ENCODE results near the gene C17orf114.
"Not testable (repeated sequence)": the region's sequence is repeated elsewhere in the genome, so short reads cannot be mapped to it uniquely, and the experiment has no call there.

The C17orf114 gene

GRCh38 chr17:4837471-4838308 is 35.6 kb upstream of the C17orf114 start:
- DNase-seq (ENCODE audit: low read depth) = no peak
- no peak for TF ChIP-seq CTCF (conservative IDR thresholded peaks at IDR 0.05; ENCODE audit: low read depth, low read length)
- H3K4me3 ChIP-seq (ENCODE audit: low read length) = no peak overlapping the region

DNA sequence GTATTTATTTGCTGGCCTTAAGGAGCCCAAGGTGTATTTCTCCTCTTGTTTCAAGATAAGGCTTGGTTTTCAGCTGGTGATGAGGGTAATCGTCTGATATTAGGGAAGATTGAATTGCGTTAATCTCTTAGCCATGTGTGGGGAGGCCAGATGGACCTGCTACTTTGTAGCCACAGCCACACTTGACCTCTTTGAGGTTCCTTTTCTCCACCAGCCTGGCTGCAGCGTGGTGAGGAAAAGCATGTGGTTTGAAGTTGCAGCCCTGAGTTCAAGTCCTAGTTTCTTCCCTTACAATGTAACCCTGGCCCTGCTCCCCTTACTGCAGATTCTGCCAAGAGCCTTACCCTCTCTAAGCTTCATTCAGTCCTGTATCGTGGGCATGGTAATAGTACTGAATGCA is 34.1 kb upstream of the C17orf114 start:
- no peak for TF ChIP-seq CTCF (conservative IDR thresholded peaks at IDR 0.05; ENCODE audit: low read depth, low read length)
- H3K4me3 ChIP-seq (ENCODE audit: low read length) = no peak overlapping the region
- DNase-seq (ENCODE audit: low read depth) = no peak

DNA sequence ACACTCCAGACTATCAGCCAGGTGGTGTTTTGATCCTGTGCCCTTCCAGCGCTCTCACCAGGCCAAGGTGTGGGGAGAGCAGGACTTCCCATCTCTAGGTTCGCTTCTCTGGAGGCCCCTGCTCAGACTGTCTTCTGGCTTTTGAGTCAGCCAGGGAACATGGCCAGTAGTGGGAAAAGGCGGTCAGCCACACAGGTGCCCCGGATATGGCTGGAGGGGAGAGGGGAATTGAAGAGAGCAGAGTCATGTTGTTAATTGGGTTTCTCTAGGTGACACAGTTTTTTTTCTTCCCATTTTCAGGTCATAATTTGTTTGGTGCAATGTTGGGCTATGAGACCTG is 32.5 kb upstream of the C17orf114 start:
- DNase-seq (ENCODE audit: low read depth) = no peak
- no peak for TF ChIP-seq CTCF (conservative IDR thresholded peaks at IDR 0.05; ENCODE audit: low read depth, low read length)
- H3K4me3 ChIP-seq (ENCODE audit: low read length) = peak overlapping the region; percentile 83

DNA sequence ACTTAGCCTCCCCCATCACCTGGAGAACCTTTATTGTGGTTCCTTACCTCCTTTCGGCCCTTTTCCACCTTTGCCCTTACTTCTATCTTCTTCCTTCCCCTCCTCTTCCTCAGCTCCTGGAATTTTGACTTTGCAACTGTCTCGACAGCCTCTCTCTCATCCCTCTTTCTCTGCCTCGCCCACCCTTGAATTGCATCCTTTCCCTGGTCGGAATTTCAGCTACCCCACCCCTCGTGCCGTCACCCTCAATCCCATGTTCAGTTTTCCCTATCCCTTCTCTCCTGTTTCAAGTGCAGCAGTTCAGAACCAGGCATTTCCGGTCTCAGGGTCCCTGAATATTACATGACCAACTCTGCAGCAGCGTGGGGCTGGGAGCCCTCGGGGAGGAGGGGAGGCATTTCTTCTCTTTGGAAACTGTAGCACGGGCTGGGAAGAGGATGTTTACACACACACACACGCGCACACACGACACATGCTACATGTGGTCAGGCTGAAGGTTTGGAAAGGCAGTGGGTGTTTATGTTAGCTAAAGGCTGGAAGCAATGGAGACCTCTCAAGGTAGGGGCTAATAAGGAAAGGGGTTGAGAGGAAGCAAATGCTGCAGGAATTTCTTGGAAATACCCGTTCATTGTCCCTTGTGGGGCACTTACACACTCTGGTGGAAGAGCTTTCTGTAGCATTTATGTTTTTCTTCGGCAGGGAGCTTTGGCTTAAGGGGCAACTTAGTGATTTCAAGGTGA is 32.0 kb upstream of the C17orf114 start:
- H3K4me3 ChIP-seq (ENCODE audit: low read length) = peak overlapping the region; percentile 83
- peak; percentile 5 for DNase-seq (ENCODE audit: low read depth)
- TF ChIP-seq CTCF (conservative IDR thresholded peaks at IDR 0.05; ENCODE audit: low read depth, low read length) = no peak

DNA sequence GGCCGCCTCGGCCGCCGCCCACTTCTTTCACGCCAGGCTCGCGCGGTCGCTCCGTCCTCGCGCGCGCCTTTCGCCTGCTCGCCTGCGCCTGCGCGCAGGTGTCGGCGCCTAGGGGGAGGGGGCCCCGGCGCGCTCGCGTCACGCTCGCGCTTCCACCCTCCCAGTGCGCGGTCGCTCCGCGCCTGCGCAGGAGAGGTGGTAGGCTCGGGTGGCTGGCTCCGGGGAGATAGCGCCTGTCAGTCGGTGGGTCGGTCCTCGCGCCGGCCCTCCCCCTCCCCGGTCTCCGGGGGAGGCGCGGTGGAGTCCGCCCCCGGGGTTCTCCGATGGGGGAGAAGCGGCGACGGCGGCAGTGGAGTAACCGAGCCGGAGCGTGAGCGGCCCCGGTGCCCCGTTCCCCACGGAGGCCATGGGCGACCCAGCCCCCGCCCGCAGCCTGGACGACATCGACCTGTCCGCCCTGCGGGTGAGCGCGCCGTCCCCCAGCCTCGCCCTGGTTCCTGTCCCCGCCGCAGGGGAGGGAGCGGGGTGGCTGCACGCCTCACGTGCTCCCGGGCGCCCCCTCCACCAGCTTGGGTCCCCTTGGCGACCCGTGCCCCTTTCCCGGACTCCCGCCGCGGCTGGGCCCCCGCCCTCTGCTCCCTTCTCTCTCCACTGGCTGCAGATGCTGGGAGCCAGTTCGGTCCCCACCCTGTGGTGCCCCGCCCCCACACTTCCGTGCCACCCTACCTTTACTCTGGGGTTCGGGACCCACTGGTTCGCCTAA is 31.2 kb upstream of the C17orf114 start, which contains the start of gene MINK1:
MINK1 (plus strand) TSS at position 163 of the 763 bp plus-strand sequence; CDS start at position 407, 244 bp downstream.
- peak; percentile 67 for DNase-seq (ENCODE audit: low read depth)
- H3K4me3 ChIP-seq (ENCODE audit: low read length) = peak within 1 kb of the TSS; percentile 83

GRCh38 chr17:4832829-4833177 is 30.7 kb upstream of the C17orf114 start:
- DNase-seq (ENCODE audit: low read depth) = not testable (repeated sequence)
- peak overlapping the region; percentile 57 for H3K4me3 ChIP-seq (ENCODE audit: low read length)

More for the DNA sequence above, 31.2 kb upstream of the C17orf114 start, which contains the start of gene MINK1:
- no peak for TF ChIP-seq CTCF (conservative IDR thresholded peaks at IDR 0.05; ENCODE audit: low read depth, low read length)

- no peak for TF ChIP-seq CTCF (conservative IDR thresholded peaks at IDR 0.05; ENCODE audit: low read depth, low read length)
- no peak overlapping the region for H3K4me3 ChIP-seq (ENCODE audit: low read length)
- no peak for DNase-seq (ENCODE audit: low read depth)
These were observed 25.3 kb upstream of the C17orf114 start for GRCh38 chr17:4827399-4827798.
